ENCODE measurements around the gene EPM2A.

GRCh38 chr6:145761584-145761983 lies 26.3 kb upstream of the EPM2A start:
- TF ChIP-seq CTCF (IDR thresholded peaks at IDR 0.05) (no peak), POLR2AphosphoS5 (IDR thresholded peaks at IDR 0.05; ENCODE audit: insufficient read depth in 1 of 2, low read depth in 1 of 2) (no peak), POLR2A (IDR thresholded peaks at IDR 0.05) (no peak)

Data from vagina (tissue), 2 donors.